Muscle of arm (tissue), 12 donors: ENCODE results near the gene CPB1. TPM values are rescaled to one million over a fixed set of nuclear protein-coding genes. Genes with fewer than 3 reads are reported as not detected.

Experiments used
- DNase-seq: peaks from one replicate; pipeline ENCODE4 v3.0.0-alpha.2; 2013
- polyA plus RNA-seq, 12 donors: library from polyadenylated mRNA; unstranded; fragments of 120-200 nt; gene quantifications; one replicate each; pipeline ENCODE4 v1.2.1, GENCODE V29; 2013; ENCODE audit not compliant: insufficient read length in 12 of 12

The CPB1 gene
- polyA plus RNA-seq, 12 donors: 0.90 to 3.9 (median 1.3) TPM; not detected in 2

DNA sequence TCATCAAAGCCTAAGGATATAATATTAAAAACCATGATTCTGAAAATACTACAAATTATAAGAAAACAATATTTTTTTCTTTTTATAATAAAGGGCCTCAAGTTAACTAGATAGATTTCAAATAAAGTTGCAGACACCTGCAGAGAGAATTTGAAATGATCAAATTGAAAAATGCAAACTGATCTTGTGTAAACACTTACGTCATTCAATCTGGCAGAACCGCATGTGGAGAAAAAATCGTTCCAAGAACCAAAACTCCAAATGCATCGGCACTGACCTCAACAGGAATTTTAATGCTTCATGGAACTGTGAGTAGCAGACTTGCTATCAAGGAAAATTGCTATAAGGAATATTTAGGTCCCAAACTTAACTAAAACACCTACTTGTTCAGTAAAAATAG lies 54.7 kb downstream of the CPB1 start:
- peak; percentile 55 for DNase-seq

GRCh38 chr3:148883163-148883562 lies 55.6 kb downstream of the CPB1 start:
- peak; percentile 5 for DNase-seq

DNA sequence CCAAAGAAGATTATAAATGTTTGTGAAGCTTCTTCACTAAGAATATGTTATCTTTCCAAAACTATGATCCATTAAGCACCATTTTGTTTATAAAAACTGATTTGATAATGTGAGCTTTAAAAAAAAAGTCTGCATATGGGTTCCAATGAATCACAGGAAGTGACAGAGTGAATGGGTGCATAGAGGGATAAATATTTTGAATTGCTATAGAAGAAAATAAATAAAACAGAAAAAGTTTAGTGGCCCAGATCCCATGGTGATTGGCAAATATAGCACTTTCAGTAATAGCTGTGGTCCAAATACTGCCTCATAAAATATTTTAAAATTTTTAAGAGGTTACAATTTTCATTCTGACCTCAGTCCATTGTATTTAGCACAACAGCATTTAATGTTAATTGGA lies 56.6 kb downstream of the CPB1 start:
- no peak for DNase-seq

DNA sequence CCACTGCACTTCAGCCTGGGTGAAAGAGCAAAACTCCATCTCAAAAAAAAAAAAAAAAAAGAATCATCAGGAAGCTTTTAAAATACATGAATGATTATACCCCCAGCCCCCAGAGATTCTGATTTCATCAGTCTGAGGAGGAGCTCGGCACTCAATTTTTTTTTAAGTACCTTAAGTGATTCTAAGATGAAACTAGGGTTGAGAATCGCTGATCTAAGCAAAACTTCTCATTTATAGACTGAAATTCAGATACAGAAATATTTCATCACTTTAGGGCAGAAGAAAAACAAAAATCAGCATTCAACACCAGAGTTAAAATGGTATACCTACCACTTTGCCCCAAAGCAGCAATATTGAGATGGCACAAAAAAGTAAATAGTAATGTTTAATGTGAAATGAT lies 62.2 kb downstream of the CPB1 start:
- no peak for DNase-seq

DNA sequence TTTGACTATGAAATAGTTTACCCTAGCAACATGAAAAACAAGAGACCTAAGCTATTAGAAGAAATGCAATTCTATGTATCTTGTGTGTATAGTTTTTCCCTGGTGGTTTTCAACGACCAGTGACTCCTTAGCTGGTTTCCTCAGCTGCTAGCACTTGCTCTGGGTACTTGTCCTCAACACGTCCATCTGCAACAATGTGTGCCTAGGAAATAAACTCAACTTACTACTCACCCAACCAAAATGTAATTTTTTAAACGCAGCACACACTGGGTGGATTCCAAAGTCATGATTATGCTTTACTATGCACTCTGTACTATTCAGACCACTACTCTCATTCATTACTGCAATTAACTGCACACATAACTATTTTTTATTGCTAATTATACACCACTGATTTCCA lies 68.5 kb downstream of the CPB1 start:
- DNase-seq: no peak

- no peak for DNase-seq
Measured at GRCh38 chr3:148901987-148902791, 74.6 kb downstream of the CPB1 start.

- DNase-seq: no peak
Measured at GRCh38 chr3:148903022-148903442, 75.4 kb downstream of the CPB1 start.

DNA sequence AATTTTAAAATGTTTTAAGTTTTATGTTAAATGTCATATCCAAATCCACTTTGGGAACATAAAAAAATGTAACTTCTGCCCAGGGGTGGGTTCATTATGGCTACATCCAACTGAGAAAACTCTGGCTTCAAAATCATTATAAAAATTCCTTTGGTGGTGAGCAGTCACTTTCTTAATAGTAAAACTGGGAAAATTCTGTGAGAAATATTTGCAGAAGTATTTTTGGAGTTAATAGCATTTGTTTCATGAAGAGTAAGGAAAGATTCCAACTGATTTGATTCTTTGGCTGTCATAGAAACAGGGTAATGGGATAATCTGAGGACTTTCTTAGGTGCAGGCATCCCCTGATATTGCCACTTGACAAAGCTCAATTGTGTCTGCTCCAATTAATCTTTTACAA lies 76.3 kb downstream of the CPB1 start:
- no peak for DNase-seq

GRCh38 chr3:148906667-148907066 lies 79.1 kb downstream of the CPB1 start:
- DNase-seq: no peak

Other genes starting within 250 kb of the CPB1 start
- 10 to 100 TPM in 11 of 12 donors, not detected in 1; 22.3 to 49.3 (median 31.8) TPM for gene AGTR1, start 129.9 kb upstream of the CPB1 start, polyA plus RNA-seq
- gene CPA3, start 37.5 kb downstream of the CPB1 start, polyA plus RNA-seq: 1 to 10 TPM in 9 of 12 donors, under 1 TPM in 1, not detected in 2; 0.90 to 8.5 (median 2.1) TPM
- gene GYG1, start 163.7 kb downstream of the CPB1 start, polyA plus RNA-seq: 100 to 1,000 TPM in 1 of 12 donors, 10 to 100 TPM in 10, not detected in 1; 34.6 to 128 (median 78.5) TPM